Neuronal stem cell (in vitro differentiated cells): Measurements from ENCODE around the gene OTUD6A.
A peak's percentile ranks its signal among the peaks of the same experiment; 100 is the strongest.

Source experiments
- DNase-seq: peaks from one replicate; pipeline ENCODE4 v3.0.0-alpha.2; 2013; ENCODE audit warnings: low spot score
- H2AFZ ChIP-seq: one replicate; pipeline ENCODE4 v1.6.1; 2013; ENCODE audit warnings: mild to moderate bottlenecking, low read length, inconsistent platforms
- H2AK5ac ChIP-seq: 2 replicates; pipeline ENCODE4 v1.6.1; 2013; ENCODE audit warnings: low read depth, mild to moderate bottlenecking, inconsistent platforms, low read length, moderate library complexity, mixed read lengths
- H2BK120ac ChIP-seq: 2 replicates; pipeline ENCODE4 v1.6.1; 2013; ENCODE audit warnings: low read depth, mild to moderate bottlenecking, inconsistent platforms, low read length, moderate library complexity, mixed read lengths
- H2BK12ac ChIP-seq: one replicate; pipeline ENCODE4 v1.6.1; 2013; ENCODE audit warnings: low read length, inconsistent platforms
- H2BK15ac ChIP-seq: 2 replicates; pipeline ENCODE4 v1.6.1; 2013; ENCODE audit warnings: mild to moderate bottlenecking, low read length, inconsistent platforms, mixed read lengths
- H2BK5ac ChIP-seq: one replicate; pipeline ENCODE4 v1.6.1; 2013; ENCODE audit warnings: inconsistent platforms, mild to moderate bottlenecking, low read length, moderate library complexity
- H3K14ac ChIP-seq: one replicate; pipeline ENCODE4 v1.6.1; 2013; ENCODE audit warnings: low read length, inconsistent platforms
- H3K18ac ChIP-seq: 2 replicates; pipeline ENCODE4 v1.6.1; 2013; ENCODE audit warnings: low read length, inconsistent platforms
- H3K23ac ChIP-seq: 2 replicates; pipeline ENCODE4 v1.6.1; 2013; ENCODE audit warnings: low read depth, mild to moderate bottlenecking, mixed read lengths, low read length, inconsistent platforms; ENCODE audit not compliant: poor library complexity
- H3K27ac ChIP-seq: replicated peaks from 3 replicates; pipeline ENCODE4 v1.5.1; 2013; ENCODE audit warnings: low read length, inconsistent platforms
- H3K27me3 ChIP-seq, 3 experiments: 2 replicates each; pipeline ENCODE4 v1.6.1; 2013; ENCODE audit warnings: low read length in 3 of 3, mild to moderate bottlenecking in 2 of 3, inconsistent platforms in 1 of 3, low read depth in 1 of 3, mixed read lengths in 1 of 3, moderate library complexity in 1 of 3; ENCODE audit not compliant: control insufficient read depth in 3 of 3, insufficient read depth in 3 of 3
- H3K36me3 ChIP-seq, 2 donors: replicated peaks in 1 of 2; 2 replicates each; pipeline ENCODE4 v1.6.1; 2013; ENCODE audit warnings: low read length in 2 of 2; ENCODE audit not compliant: control insufficient read depth in 2 of 2, insufficient read depth in 2 of 2
- H3K4ac ChIP-seq: 2 replicates; pipeline ENCODE4 v1.6.1; 2013; ENCODE audit warnings: inconsistent platforms, mild to moderate bottlenecking, low read length, moderate library complexity
- H3K4me1 ChIP-seq, 2 donors: 1 replicate in 1 of 2; 2 replicates in 1 of 2; pipeline ENCODE4 v1.6.1; 2013; ENCODE audit warnings: low read length in 2 of 2, low read depth in 1 of 2; ENCODE audit not compliant: control insufficient read depth in 2 of 2, insufficient read depth in 1 of 2
- H3K4me2 ChIP-seq: one replicate; pipeline ENCODE4 v1.6.1; 2013; ENCODE audit warnings: mild to moderate bottlenecking, low read length, inconsistent platforms; ENCODE audit not compliant: insufficient read depth, poor library complexity, severe bottlenecking
- H3K4me3 ChIP-seq, 2 donors: 2 replicates each; pipeline ENCODE4 v1.5.1; 2013; ENCODE audit warnings: low read length in 2 of 2, mild to moderate bottlenecking in 2 of 2, inconsistent platforms in 1 of 2, moderate library complexity in 1 of 2
- H3K79me1 ChIP-seq: one replicate; pipeline ENCODE4 v1.6.1; 2013; ENCODE audit warnings: low read depth, mild to moderate bottlenecking, inconsistent platforms, low read length, moderate library complexity
- H3K9ac ChIP-seq: one replicate; pipeline ENCODE4 v1.6.1; 2013; ENCODE audit warnings: mild to moderate bottlenecking, low read depth, low read length, inconsistent platforms; ENCODE audit not compliant: poor library complexity
- H3K9me3 ChIP-seq, 2 donors: replicated peaks in 1 of 2; 2 replicates each; pipeline versions ENCODE3 to v1.6.1; 2013; ENCODE audit warnings: low read length in 2 of 2, mild to moderate bottlenecking in 2 of 2, inconsistent platforms in 1 of 2, low read depth in 1 of 2, mixed read lengths in 1 of 2, moderate library complexity in 1 of 2; ENCODE audit not compliant: control insufficient read depth in 2 of 2, insufficient read depth in 1 of 2
- H4K8ac ChIP-seq: one replicate; pipeline ENCODE4 v1.6.1; 2013; ENCODE audit warnings: low read depth, mild to moderate bottlenecking, inconsistent platforms, low read length, moderate library complexity
- H4K91ac ChIP-seq: one replicate; pipeline ENCODE4 v1.6.1; 2013; ENCODE audit warnings: low read length, low read depth, mild to moderate bottlenecking, inconsistent platforms; ENCODE audit not compliant: poor library complexity
- WGBS, 2 donors: extraction: QIAGEN DNeasy Blood & Tissue Kit; methylation state at CpG; one replicate each; pipeline ENCODE4 v1.1.7; 2013; ENCODE audit warnings: missing lambda C conversion rate in 2 of 2, mixed read lengths in 1 of 2; ENCODE audit not compliant: insufficient read length in 2 of 2, insufficient replicate concordance in 1 of 2; ENCODE audit errors: extremely low coverage in 2 of 2; 5-methylcytosine and 5-hydroxymethylcytosine counted together

The OTUD6A gene

GRCh38 chrX:70054391-70054790 lies 7.9 kb upstream of the OTUD6A start:
- Histone ChIP-seq H2BK15ac (no peak overlapping the region), H3K4ac (no peak overlapping the region), H3K23ac (no peak overlapping the region), H3K4me2 (no peak overlapping the region), H3K4me1 (no peaks in the 10 kb centered on the region), H3K4me3 (no peak overlapping the region), H3K18ac (no peak overlapping the region), H4K91ac (no peak overlapping the region), H3K14ac (no peak overlapping the region), H2AFZ (no peak overlapping the region), H4K8ac (no peak overlapping the region), H3K9me3 (no peaks in the 10 kb centered on the region), H3K27me3 (peaks cover 0 to 7% (median 0%) of the 10 kb centered on the region in 3 experiments), H2BK12ac (no peak overlapping the region), H2BK5ac (no peak overlapping the region), H3K9ac (no peak overlapping the region), H3K79me1 (no peaks in the 10 kb centered on the region), H3K27ac (no peak overlapping the region), H2AK5ac (no peak overlapping the region), H3K36me3 (no peaks in the 10 kb centered on the region), H2BK120ac (no peak overlapping the region)
- no peak for DNase-seq
- no CpG with 5 or more reads among the region's 5 CpGs for WGBS, 2 donors

- Histone ChIP-seq H2BK120ac (no peak overlapping the region), H2BK12ac (no peak overlapping the region), H3K4me1 (no peaks in the 10 kb centered on the region), H3K4me3 (peak overlapping the region in 1 of 2 donors; percentile 50), H3K4ac (no peak overlapping the region), H3K18ac (no peak overlapping the region), H3K23ac (no peak overlapping the region), H4K8ac (no peak overlapping the region), H3K27me3 (peaks cover 0 to 9% (median 0%) of the 10 kb centered on the region in 3 experiments), H2BK5ac (no peak overlapping the region), H3K27ac (no peak overlapping the region), H2BK15ac (no peak overlapping the region), H4K91ac (no peak overlapping the region), H2AFZ (no peak overlapping the region), H3K79me1 (no peaks in the 10 kb centered on the region), H2AK5ac (no peak overlapping the region), H3K4me2 (no peak overlapping the region), H3K36me3 (no peaks in the 10 kb centered on the region), H3K14ac (no peak overlapping the region), H3K9ac (no peak overlapping the region), H3K9me3 (no peaks in the 10 kb centered on the region)
- no peak for DNase-seq
- no CpG with 5 or more reads among the region's 52 CpGs for WGBS, 2 donors
These were observed 799 bp downstream of the OTUD6A start for GRCh38 chrX:70062961-70063550.

- H3K4ac ChIP-seq: no peak overlapping the region
- H3K14ac ChIP-seq: no peak overlapping the region
- no peak overlapping the region for H2BK12ac ChIP-seq
- H2AFZ ChIP-seq: no peak overlapping the region
- H4K8ac ChIP-seq: no peak overlapping the region
- no peaks in the 10 kb centered on the region for H3K4me1 ChIP-seq
- no peak overlapping the region for H3K4me3 ChIP-seq
- H4K91ac ChIP-seq: no peak overlapping the region
- no peak overlapping the region for H2BK5ac ChIP-seq
- H3K9me3 ChIP-seq: no peaks in the 10 kb centered on the region
- no peak overlapping the region for H2BK120ac ChIP-seq
- no peak overlapping the region for H3K4me2 ChIP-seq
- H2AK5ac ChIP-seq: no peak overlapping the region
- no peaks in the 10 kb centered on the region for H3K79me1 ChIP-seq
- no peak overlapping the region for H2BK15ac ChIP-seq
- DNase-seq: no peak
- no peak overlapping the region for H3K23ac ChIP-seq
- H3K18ac ChIP-seq: no peak overlapping the region
- no CpG with 5 or more reads among the region's 7 CpGs for WGBS, 2 donors
- no peaks in the 10 kb centered on the region for H3K36me3 ChIP-seq
- no peak overlapping the region for H3K27ac ChIP-seq
- peaks cover 0 to 9% (median 0%) of the 10 kb centered on the region in 3 experiments for H3K27me3 ChIP-seq
- H3K9ac ChIP-seq: no peak overlapping the region
These were observed 4.4 kb downstream of the OTUD6A start for GRCh38 chrX:70066646-70067045.

DNA sequence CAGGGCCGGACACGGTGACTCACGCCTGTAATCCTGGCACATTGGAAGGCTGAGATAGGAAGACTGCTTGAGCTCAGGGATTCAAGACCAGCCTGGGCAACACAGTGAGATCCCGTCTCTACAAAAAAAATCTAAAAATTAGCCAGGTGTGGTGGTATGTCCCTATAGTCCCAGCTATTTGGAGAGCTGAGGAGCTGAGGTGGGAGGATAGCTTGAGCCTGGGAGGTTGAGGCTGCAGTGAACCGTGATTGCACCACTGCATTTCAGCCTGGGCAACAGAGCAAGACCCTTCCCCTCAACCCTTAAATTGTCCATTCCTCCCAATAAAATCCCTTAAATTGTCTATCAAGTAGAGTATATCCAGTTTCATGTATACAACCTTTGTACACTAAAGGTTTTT lies 17.0 kb downstream of the OTUD6A start:
- Histone ChIP-seq H4K91ac (no peak overlapping the region), H3K27ac (no peak overlapping the region), H3K27me3 (peaks cover 0 to 13% (median 0%) of the 10 kb centered on the region in 3 experiments), H2AFZ (no peak overlapping the region), H2BK15ac (no peak overlapping the region), H2BK120ac (no peak overlapping the region), H3K4me1 (no peaks in the 10 kb centered on the region), H2BK5ac (no peak overlapping the region), H2AK5ac (no peak overlapping the region), H2BK12ac (no peak overlapping the region), H3K23ac (no peak overlapping the region), H3K36me3 (no peaks in the 10 kb centered on the region), H3K14ac (no peak overlapping the region), H3K4me3 (no peak overlapping the region), H3K18ac (no peak overlapping the region), H3K79me1 (no peaks in the 10 kb centered on the region), H4K8ac (no peak overlapping the region), H3K9ac (no peak overlapping the region), H3K4ac (no peak overlapping the region), H3K4me2 (no peak overlapping the region), H3K9me3 (no peaks in the 10 kb centered on the region)
- no CpG with 5 or more reads among the region's 5 CpGs for WGBS, 2 donors
- DNase-seq: no peak
